K562 (cell line): ENCODE measurements around the gene COL4A5.

Experiments
- ZNF717 ChIP-seq: fragments of 250-450 bp; sonication (Bioruptor Pico); IDR thresholded peaks from 2 replicates; pipeline ENCODE4 v1.5.0; 2021
- TF ChIP-seq, protein P1 (sequence below), 3 experiments: IDR thresholded peaks in 2 of 3; conservative IDR thresholded peaks in 1 of 3; 2 replicates each; pipeline ENCODE4 v1.5.1; 2011 to 2012; ENCODE audit warnings: low read length in 3 of 3, mild to moderate bottlenecking in 3 of 3, control low read depth in 2 of 3, improper control_type of control experiment in 1 of 3, inconsistent platforms in 1 of 3, low read depth in 1 of 3, mixed read lengths in 1 of 3, moderate library complexity in 1 of 3; ENCODE audit not compliant: insufficient read depth in 2 of 3

- TF ChIP-seq ZNF717 (CRISPR knock-in tag): no peak
- TF ChIP-seq, protein P1, sequence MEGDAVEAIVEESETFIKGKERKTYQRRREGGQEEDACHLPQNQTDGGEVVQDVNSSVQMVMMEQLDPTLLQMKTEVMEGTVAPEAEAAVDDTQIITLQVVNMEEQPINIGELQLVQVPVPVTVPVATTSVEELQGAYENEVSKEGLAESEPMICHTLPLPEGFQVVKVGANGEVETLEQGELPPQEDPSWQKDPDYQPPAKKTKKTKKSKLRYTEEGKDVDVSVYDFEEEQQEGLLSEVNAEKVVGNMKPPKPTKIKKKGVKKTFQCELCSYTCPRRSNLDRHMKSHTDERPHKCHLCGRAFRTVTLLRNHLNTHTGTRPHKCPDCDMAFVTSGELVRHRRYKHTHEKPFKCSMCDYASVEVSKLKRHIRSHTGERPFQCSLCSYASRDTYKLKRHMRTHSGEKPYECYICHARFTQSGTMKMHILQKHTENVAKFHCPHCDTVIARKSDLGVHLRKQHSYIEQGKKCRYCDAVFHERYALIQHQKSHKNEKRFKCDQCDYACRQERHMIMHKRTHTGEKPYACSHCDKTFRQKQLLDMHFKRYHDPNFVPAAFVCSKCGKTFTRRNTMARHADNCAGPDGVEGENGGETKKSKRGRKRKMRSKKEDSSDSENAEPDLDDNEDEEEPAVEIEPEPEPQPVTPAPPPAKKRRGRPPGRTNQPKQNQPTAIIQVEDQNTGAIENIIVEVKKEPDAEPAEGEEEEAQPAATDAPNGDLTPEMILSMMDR (IDR thresholded peaks at IDR 0.05 in 2 of 3, conservative IDR thresholded peaks at IDR 0.05 in 1 of 3; ENCODE audit: insufficient read depth in 2 of 3, low read depth in 1 of 3, low read length in 3 of 3): no peak
Measured at GRCh38 chrX:108417257-108417656, 22.4 kb upstream of the COL4A5 start.
